NCI-H1105 treated with DMSO at 0.1 percent for 48 hours (cell line): Measurements from ENCODE around the gene CALML3.
A peak's percentile ranks its signal among the peaks of the same experiment; 100 is the strongest.

ENCODE experiments used
- DNase-seq: peaks from one replicate; lab custom pipeline; 2025; lab: John Stamatoyannopoulos, UW

The CALML3 gene

GRCh38 chr10:5491477-5491876 lies 33.3 kb upstream of the CALML3 start:
- no peak for DNase-seq

DNA sequence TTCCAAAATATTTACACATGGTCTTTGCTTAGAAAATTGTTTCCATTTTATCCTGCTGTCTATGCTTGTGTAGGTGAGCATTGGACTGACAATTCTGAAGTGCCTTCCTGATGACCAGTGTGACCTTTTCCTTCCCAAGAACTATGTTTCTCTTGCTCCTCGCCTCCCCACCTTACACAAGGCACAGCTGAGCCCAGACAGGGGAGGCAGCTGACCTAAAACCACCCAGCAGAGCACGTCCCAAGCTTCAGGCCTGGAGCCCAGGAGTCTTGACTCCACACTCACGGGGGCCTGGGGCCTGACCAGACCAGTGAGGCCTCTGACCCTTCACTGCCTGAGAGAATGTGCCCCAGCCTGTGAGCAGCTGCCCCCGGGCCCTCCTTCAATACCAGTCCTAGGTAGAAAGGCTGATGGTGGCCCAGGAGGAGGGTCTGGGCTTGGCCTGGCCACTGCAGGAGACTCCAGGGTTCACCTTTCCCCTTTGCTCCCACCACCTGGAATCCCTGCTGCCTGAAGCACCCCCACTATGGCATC lies 32.4 kb upstream of the CALML3 start:
- DNase-seq = no peak

DNA sequence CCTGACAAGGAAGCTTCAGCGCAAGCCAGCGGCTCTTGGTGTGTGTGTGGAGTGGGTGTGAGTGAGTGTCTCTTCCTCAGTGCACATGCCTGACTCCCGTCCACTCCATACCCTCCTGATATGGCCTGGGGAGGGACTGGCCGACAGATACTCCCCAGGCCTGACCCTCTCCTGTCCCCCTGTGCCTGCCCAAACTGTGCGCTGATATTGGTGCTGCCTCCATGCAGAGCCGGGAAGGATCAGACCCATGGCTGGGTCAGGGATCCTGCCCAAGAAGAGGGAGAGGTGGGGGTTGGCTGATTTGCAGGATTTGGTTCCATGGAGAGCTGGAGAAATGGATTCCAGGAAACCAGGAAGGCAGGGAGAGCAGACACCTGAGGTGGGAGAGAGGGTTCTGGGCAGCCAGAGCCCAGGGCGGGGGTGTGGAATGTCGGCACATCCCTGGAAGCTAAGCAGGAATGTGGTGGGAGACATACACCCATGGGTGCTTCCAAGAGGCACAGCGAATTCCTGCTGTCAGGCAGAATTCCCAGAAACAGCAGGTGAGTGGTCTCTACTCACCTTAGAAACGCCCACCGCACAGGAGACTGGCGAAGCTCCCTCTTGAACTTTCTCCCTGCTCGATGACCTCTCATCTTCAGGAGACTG lies 31.7 kb upstream of the CALML3 start:
- no peak for DNase-seq

DNA sequence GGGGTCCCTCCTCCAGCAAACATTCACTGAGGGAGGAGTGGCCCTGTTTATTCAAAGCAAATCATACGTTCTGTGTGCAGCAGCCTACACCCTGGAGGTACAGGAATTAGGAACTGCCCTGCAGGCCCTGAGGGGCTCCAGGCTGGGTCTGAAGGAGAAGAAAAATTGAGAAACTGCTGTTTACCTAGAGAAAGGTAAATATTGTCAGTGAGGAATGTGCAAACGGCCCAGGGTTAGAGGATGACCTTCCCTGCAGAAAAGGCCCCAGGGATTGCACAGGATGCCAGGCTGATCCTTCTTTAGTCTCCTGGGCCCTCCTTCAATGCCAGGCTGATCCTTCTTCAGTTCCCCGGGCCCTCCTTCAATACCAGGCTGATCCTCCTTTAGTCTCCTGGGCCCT lies 31.1 kb upstream of the CALML3 start:
- no peak for DNase-seq

DNA sequence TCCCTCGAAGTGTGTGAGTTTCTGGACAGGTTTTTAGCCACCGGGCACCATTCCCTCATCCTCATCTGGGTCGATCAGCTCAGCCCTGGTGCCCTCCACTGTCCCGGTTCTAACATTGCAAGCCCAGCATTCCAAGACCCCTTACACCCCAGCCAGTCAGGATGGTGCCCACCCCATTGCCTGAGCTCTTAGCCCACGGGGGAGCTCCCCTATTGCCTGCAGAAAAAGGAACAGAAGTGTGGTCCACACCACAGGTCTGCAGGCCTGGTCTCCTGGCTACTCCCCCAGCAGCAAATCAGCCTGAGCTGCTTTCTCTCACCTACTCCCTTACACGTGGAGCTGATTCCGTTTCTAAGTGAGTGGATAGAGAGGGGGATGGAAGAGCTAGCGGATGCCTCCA lies 30.1 kb upstream of the CALML3 start:
- DNase-seq = no peak

DNA sequence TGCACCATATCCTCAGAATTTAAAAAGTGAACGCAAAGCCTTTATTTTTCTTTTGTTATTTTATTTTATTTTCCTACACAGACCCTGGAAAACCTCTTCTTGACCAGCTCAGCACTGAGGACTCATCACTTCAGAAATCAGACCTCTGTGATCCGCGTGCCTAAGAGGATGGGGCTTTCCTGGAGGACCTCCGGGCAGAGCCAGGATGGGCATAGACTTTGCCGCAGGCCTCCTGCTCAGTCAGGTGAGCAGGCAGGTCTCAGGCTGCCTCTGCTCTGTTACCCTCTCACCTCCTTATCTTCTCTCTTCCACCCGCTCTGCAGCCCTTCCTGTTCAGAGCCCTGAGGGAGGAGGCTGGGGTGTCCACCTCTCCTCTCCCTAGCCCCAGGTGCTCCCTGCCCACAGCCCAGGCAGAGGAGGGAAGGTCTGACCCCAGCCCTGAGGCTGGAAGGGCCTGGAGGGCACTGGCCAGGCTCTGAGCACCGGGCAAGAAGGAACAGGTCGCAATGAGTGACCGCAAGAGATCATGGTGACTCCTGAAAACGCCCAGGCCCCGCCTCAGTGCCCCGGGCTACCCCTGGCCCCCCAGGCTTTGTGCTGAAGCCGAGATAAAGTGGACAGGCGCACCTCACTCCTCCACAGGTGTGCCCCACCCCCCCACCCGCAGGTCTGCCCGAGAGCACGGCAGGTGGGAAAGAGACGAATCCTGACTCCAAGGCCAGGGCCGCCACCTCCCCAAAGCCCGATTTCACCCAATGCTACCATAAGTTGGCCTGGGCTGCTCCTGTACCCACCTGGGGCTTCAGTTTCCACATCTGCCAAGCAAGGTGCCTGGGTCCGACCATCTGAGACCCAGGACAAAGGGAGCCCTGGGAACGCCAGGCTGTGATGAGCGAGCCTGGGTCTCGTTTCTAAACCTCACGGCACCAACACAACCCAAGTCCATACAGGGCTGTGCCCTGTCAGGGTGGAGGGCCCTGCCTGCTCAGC lies 28.2 kb upstream of the CALML3 start:
- DNase-seq = no peak

DNA sequence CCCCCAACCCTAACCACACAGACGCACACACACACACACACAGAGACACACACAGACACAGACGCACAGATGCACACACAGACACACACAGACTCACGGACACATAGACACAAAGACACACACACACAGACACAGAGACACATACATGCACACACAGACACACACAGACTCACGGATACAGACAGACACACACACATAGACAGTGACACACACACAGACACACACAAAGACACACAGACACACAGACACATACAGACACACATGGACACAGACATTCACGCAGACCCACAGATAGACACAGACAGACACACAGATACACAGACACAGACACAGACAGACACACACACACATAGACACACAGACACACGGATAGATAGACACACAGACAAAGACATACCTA lies 27.5 kb upstream of the CALML3 start:
- DNase-seq = no peak

DNA sequence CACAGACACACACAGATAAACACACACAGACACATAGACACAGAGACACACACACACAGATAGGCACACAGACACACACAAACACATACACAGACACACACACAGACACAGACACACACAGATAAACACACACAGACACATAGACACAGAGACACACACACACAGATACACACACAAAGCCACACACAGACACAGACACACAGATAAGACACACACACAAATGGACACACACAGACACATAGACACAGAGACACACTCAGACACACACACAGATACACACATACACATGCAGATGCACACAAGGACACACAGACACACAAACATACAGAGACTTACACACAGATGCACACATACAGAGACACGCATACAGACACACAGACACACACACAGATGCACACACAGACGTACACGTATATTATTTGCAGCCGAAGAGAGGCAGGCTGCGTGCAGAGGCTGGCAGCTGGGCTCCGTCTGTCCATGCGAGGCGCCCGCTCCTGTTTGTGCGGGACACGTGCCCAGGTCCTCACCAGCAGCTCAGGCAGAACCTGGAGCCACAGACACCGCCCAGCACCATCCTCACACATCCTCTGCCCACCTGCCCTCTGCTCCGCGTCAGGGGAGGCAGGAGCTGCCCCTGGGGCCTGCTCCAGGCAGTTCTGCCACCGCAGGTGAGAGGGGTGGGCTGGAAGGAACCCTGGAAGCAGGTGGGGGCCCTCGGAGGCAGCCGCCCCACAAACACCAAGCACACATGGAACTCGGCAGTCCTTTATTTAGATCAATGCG lies 26.6 kb upstream of the CALML3 start:
- no peak for DNase-seq

DNA sequence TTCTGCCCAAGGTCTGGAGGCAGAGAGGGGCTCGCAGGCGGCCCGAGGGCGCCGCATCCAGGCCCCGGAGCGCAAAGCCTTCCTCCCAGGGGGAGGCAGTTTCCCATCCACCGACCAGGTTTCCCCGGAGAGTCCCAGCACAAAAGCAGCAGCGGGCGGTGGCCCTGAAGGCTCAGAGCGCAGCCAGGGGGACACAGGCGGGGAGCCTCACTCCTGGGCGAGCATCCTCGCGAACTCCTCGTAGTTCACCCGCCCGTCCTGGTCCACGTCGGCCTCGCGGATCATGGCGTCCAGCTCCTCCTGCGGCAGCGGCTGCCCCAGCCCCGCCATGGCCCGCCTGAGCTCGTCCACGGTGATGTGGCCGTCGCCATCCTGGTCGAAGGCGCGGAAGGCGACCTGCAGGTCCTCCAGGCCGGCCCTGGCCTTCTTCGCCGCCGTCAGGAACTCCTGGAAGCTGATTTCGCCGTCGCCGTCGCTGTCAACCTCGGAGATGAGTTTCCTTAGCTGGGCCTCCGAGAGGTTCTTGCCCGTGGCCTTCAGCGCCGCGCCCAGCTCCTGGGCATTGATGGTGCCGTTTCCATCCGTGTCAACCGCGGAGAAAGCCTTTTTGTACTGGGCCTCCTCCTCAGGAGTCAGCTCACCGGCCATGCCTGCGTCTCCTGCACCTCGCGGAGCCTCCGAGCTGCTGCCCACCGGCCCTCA lies 25.8 kb upstream of the CALML3 start:
- DNase-seq = no peak

GRCh38 chr10:5499493-5500140 lies 25.1 kb upstream of the CALML3 start, which contains the start of gene CALML5:
Gene CALML5, minus strand, starts transcription at chr10:5499570. Its CDS starts 132 bp downstream, at chr10:5499438.
- no peak for DNase-seq

DNA sequence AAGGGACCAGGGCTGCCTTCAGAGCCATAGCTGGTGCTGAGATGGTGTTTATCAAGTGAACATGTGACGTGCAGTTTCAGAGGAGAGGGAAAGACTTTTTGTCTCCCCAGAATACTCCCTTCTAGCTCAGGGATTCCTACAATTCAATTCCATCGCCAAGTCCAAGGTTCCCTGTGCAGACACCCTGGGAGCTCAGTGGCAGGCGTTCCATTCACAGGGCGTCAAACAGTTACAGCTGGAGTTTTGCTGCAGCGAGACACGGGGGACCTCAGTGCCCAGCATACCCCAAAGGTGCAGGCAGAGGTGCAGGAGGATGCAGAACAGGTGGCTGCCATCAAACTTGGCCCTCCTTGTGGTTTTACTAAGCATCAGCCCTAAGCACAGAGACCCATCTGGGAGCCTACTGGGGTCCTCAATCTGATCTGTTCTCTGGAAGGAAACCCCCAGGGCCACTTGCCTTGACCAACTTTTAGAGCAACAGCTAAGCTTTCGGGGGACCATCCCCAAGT lies 24.5 kb upstream of the CALML3 start:
- DNase-seq = no peak

DNA sequence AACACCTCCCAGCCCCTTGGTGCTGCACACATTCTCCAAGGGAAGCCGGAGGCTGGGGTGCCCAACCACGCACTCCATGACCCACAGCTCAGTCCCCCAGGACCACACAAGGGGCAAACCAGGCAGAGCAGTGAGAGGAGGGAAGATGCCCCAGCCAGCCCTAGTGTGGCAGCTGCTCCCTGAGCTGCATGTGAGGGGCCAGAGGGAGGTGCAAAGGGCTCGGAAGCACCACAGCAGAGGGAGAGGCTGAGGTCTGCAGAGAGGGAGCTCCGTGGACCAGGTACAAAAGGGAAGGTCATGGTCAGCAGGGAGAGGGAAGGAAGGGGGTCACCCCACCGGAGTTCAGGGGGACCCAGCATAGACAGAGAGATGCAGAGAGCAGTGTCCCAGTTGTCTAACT lies 23.9 kb upstream of the CALML3 start:
- no peak for DNase-seq

DNA sequence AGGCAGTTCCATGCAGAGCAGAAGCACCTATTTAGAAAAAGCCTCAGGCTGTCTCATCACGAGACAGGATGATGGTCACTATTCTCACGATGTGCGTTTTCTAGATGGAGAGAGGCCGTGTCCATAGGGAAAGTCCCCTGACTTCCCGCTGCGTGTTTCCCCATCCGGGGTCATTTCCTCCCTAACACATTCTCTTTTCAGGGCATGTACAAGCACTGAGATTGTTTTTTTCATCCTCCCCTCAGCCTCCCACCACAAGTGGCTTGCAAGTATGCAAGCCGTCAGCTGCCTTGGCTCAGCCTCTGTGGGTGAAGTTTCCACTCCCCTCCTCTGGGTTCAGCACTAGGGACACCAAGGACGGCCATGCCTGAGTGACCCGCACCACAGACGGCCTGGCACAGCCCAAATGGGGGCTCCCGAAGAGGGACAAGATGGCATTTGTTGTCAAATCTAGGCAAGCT lies 22.7 kb upstream of the CALML3 start:
- DNase-seq = no peak

GRCh38 chr10:5502571-5503476 lies 21.9 kb upstream of the CALML3 start:
- DNase-seq = no peak

- peak; percentile 29 for DNase-seq
Measured at GRCh38 chr10:5503477-5503835, 21.3 kb upstream of the CALML3 start.

GRCh38 chr10:5504146-5505072 lies 20.4 kb upstream of the CALML3 start:
- peak; percentile 11 for DNase-seq

DNA sequence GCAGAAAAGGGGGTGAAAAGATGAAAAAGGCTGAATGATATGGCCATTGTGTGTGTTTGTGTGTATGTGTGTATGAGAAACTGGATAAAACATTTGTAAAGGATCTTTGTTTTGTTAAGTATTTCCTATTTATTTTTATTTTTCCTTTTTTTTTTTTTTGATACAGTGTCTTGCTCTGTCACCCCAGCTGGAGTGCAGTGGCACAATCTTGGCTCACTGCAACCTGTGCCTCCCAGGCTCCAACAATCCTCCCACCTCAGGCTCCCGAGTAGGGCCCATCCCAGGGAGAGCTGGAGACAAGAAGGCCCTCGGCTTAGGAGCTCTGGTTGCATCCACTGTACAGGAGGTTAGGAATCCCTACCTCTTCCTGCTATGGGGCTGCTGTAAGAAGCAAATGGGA lies 18.5 kb upstream of the CALML3 start:
- no peak for DNase-seq
